ENCODE measurements around the gene TRAPPC2L. TPM values are rescaled to one million over a fixed set of nuclear protein-coding genes. Genes with fewer than 3 reads are reported as not detected.

Gene TRAPPC2L
- total RNA-seq, 1 experiment from 2014 or later, result 82.0 TPM

DNA sequence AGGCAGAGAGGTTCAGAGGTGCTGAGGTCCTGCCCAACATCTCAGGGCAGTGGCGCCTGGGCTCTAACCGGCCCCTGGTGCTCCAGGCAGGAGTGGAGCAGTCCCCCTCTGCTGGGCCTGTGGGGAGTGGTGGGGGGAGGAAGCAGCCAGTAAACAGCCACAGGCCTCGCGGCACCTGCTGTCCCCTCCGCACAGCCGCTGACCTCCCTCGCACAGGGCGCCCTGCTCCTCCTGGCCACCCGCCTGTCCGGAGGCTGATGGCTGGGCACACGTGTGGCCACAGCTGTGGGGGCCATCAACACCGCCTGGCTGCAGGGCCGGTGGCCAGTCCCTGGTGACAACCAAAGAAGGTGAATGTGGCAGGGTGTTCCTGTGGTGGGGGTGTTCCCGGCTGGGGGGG is 46.3 kb downstream of the TRAPPC2L start:
- Mint-ChIP-seq H3K9me3 (no peaks in the 10 kb centered on the region), H3K36me3 (no peaks in the 10 kb centered on the region), H3K27me3 (ENCODE audit: low read depth) (no peaks in the 10 kb centered on the region), H3K4me1 (peaks cover 2% of the 10 kb centered on the region; the same call in 1 of the 2 replicates), H3K4me3 (no peak overlapping the region), H3K27ac (no peak overlapping the region)
- ATAC-seq, result no peak
- TF ChIP-seq ZNF232 (CRISPR knock-in tag; IDR thresholded peaks at IDR 0.05), result no peak
- TF ChIP-seq, protein P1, sequence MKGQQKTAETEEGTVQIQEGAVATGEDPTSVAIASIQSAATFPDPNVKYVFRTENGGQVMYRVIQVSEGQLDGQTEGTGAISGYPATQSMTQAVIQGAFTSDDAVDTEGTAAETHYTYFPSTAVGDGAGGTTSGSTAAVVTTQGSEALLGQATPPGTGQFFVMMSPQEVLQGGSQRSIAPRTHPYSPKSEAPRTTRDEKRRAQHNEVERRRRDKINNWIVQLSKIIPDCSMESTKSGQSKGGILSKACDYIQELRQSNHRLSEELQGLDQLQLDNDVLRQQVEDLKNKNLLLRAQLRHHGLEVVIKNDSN (CRISPR knock-in tag; IDR thresholded peaks at IDR 0.05), result no peak
- TF ChIP-seq, protein P2, sequence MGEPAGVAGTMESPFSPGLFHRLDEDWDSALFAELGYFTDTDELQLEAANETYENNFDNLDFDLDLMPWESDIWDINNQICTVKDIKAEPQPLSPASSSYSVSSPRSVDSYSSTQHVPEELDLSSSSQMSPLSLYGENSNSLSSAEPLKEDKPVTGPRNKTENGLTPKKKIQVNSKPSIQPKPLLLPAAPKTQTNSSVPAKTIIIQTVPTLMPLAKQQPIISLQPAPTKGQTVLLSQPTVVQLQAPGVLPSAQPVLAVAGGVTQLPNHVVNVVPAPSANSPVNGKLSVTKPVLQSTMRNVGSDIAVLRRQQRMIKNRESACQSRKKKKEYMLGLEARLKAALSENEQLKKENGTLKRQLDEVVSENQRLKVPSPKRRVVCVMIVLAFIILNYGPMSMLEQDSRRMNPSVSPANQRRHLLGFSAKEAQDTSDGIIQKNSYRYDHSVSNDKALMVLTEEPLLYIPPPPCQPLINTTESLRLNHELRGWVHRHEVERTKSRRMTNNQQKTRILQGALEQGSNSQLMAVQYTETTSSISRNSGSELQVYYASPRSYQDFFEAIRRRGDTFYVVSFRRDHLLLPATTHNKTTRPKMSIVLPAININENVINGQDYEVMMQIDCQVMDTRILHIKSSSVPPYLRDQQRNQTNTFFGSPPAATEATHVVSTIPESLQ (CRISPR knock-in tag; IDR thresholded peaks at IDR 0.05), result no peak
- no peak for TF ChIP-seq ZNF219 (CRISPR knock-in tag; IDR thresholded peaks at IDR 0.05; ENCODE audit: borderline replicate concordance)
- TF ChIP-seq MYBL2 (CRISPR knock-in tag; IDR thresholded peaks at IDR 0.05), result no peak
- TF ChIP-seq, protein P3, sequence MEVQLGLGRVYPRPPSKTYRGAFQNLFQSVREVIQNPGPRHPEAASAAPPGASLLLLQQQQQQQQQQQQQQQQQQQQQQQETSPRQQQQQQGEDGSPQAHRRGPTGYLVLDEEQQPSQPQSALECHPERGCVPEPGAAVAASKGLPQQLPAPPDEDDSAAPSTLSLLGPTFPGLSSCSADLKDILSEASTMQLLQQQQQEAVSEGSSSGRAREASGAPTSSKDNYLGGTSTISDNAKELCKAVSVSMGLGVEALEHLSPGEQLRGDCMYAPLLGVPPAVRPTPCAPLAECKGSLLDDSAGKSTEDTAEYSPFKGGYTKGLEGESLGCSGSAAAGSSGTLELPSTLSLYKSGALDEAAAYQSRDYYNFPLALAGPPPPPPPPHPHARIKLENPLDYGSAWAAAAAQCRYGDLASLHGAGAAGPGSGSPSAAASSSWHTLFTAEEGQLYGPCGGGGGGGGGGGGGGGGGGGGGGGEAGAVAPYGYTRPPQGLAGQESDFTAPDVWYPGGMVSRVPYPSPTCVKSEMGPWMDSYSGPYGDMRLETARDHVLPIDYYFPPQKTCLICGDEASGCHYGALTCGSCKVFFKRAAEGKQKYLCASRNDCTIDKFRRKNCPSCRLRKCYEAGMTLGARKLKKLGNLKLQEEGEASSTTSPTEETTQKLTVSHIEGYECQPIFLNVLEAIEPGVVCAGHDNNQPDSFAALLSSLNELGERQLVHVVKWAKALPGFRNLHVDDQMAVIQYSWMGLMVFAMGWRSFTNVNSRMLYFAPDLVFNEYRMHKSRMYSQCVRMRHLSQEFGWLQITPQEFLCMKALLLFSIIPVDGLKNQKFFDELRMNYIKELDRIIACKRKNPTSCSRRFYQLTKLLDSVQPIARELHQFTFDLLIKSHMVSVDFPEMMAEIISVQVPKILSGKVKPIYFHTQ (CRISPR knock-in tag; IDR thresholded peaks at IDR 0.05), result no peak
- TF ChIP-seq HMGA2 (CRISPR knock-in tag; IDR thresholded peaks at IDR 0.05), result no peak
- DNase-seq (ENCODE audit: low spot score), result no peak
- POLR2A ChIA-PET, result no interaction called here
- CTCF ChIA-PET, result no interaction called here

DNA sequence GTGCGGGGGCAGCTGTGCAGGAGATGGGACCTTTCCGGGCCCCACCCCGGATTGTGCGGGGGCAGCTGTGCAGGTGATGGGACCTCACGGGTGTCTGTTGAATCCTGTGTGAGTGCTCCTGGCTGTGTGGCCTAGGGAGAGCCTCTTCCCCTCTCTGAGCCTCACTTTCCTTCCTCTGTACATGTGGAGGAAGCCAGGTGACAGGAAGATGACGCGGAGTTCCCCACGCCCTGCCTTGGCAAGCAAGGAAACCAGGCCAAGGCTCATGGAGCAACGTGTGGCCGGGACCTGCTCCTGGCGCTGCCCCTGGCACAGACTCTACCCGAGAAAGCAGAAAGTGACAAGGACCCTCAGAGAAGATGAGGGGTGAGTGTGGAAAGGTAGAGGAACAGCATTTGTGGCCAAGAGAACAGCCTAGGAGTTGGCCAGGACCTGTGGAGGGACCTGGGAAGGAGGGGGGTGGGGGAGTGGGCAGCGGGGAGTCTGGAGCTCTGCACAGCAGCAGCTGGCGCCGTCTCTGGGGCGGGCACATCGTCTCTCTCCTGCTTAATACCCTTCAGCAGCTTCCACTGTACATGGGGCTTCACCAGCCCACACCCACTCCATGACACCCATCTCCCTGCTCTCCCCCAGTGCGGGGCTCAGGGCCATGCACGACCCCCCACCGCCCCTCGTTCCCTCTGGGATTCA is 47.9 kb downstream of the TRAPPC2L start:
- H3K27me3 Mint-ChIP-seq (ENCODE audit: low read depth), result no peaks in the 10 kb centered on the region
- ChIA-PET CTCF (interaction anchor here (0.5 to 1.6 kb wide), 9 partner anchors 48 to 710 kb away, joined by 3 to 20 read pairs (median 3); partner anchors contain the start of genes CDH15, GALNS and TRAPPC2L), POLR2A (no interaction called here)
- H3K27ac Mint-ChIP-seq, result no peak overlapping the region
- ATAC-seq (no peak), DNase-seq (ENCODE audit: low spot score) (no peak)
- H3K9me3 Mint-ChIP-seq, result no peaks in the 10 kb centered on the region
- peaks cover 2% of the 10 kb centered on the region; the same call in 1 of the 2 replicates for H3K4me1 Mint-ChIP-seq
- TF ChIP-seq CBFB (CRISPR knock-in tag; IDR thresholded peaks at IDR 0.05; ENCODE audit: low read depth), result no peak
- TF ChIP-seq GABPB1 (CRISPR knock-in tag; IDR thresholded peaks at IDR 0.05), result no peak
- TF ChIP-seq GTF2I (CRISPR knock-in tag; conservative IDR thresholded peaks at IDR 0.05), result no peak
- TF ChIP-seq ZNF219 (CRISPR knock-in tag; IDR thresholded peaks at IDR 0.05; ENCODE audit: borderline replicate concordance), result no peak
- TF ChIP-seq, protein P3 (CRISPR knock-in tag; IDR thresholded peaks at IDR 0.05), result no peak
- TF ChIP-seq NFATC4 (CRISPR knock-in tag; IDR thresholded peaks at IDR 0.05), result no peak
- no peak for TF ChIP-seq FOXK1 (CRISPR knock-in tag; IDR thresholded peaks at IDR 0.05)
- H3K4me3 Mint-ChIP-seq, result no peak overlapping the region
- no peaks in the 10 kb centered on the region for H3K36me3 Mint-ChIP-seq

DNA sequence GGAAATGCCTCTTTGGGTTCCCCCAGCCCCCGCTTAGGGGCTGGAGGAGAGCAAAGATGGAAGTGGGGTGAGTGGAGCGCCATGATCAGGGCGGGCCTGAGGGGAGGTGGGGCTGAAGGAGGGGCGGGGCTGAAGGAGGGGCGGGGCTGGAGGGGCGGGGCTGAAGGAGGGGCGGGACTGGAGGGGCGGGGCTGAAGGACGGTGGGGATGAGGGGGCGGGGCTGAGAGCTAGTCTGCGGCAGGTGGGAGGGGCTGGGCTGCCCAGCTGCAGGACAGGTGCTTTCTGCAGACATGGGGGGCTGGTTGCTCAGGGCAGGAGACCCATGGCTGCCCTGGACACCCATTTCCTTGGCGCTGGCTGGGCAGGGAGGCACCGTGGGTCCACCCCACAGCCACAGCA is 48.6 kb downstream of the TRAPPC2L start:
- H3K27me3 Mint-ChIP-seq (ENCODE audit: low read depth), result no peaks in the 10 kb centered on the region
- ChIA-PET CTCF (interaction anchor here (0.6 to 1.6 kb wide), 11 partner anchors 9 to 709 kb away, joined by 3 to 20 read pairs (median 3); partner anchors contain the start of genes CDH15, GALNS and TRAPPC2L), POLR2A (no interaction called here)
- no peaks in the 10 kb centered on the region for H3K36me3 Mint-ChIP-seq
- H3K27ac Mint-ChIP-seq, result no peak overlapping the region
- H3K9me3 Mint-ChIP-seq, result no peaks in the 10 kb centered on the region
- ATAC-seq (peak; percentile 63), DNase-seq (ENCODE audit: low spot score) (peak; percentile 73)
- H3K4me3 Mint-ChIP-seq, result no peak overlapping the region
- H3K4me1 Mint-ChIP-seq, result peaks cover 2% of the 10 kb centered on the region; the same call in 1 of the 2 replicates
- TF ChIP-seq ZNF396 (CRISPR knock-in tag; IDR thresholded peaks at IDR 0.05; ENCODE audit: borderline replicate concordance), result no peak
- TF ChIP-seq, protein P4, sequence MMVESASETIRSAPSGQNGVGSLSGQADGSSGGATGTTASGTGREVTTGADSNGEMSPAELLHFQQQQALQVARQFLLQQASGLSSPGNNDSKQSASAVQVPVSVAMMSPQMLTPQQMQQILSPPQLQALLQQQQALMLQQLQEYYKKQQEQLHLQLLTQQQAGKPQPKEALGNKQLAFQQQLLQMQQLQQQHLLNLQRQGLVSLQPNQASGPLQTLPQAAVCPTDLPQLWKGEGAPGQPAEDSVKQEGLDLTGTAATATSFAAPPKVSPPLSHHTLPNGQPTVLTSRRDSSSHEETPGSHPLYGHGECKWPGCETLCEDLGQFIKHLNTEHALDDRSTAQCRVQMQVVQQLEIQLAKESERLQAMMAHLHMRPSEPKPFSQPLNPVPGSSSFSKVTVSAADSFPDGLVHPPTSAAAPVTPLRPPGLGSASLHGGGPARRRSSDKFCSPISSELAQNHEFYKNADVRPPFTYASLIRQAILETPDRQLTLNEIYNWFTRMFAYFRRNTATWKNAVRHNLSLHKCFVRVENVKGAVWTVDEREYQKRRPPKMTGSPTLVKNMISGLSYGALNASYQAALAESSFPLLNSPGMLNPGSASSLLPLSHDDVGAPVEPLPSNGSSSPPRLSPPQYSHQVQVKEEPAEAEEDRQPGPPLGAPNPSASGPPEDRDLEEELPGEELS (CRISPR knock-in tag; IDR thresholded peaks at IDR 0.05), result no peak
- TF ChIP-seq, protein P5, sequence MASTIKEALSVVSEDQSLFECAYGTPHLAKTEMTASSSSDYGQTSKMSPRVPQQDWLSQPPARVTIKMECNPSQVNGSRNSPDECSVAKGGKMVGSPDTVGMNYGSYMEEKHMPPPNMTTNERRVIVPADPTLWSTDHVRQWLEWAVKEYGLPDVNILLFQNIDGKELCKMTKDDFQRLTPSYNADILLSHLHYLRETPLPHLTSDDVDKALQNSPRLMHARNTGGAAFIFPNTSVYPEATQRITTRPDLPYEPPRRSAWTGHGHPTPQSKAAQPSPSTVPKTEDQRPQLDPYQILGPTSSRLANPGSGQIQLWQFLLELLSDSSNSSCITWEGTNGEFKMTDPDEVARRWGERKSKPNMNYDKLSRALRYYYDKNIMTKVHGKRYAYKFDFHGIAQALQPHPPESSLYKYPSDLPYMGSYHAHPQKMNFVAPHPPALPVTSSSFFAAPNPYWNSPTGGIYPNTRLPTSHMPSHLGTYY (CRISPR knock-in tag; IDR thresholded peaks at IDR 0.05), result no peak
- no peak for TF ChIP-seq ETV6 (CRISPR knock-in tag; IDR thresholded peaks at IDR 0.05)
- TF ChIP-seq NFATC4 (CRISPR knock-in tag; IDR thresholded peaks at IDR 0.05), result no peak
- no peak for TF ChIP-seq ZNF138 (CRISPR knock-in tag; conservative IDR thresholded peaks at IDR 0.05)
- TF ChIP-seq ZNF219 (CRISPR knock-in tag; IDR thresholded peaks at IDR 0.05; ENCODE audit: borderline replicate concordance), result no peak
- TF ChIP-seq CREM (CRISPR knock-in tag; IDR thresholded peaks at IDR 0.05), result no peak
- TF ChIP-seq CREB1 (CRISPR knock-in tag; IDR thresholded peaks at IDR 0.05), result no peak
- TF ChIP-seq ZNF121 (CRISPR knock-in tag; IDR thresholded peaks at IDR 0.05), result no peak

Measured in WTC11 (cell line).